ENCODE measurements around the gene LMF2. TPM values are rescaled to one million over a fixed set of nuclear protein-coding genes. Genes with fewer than 3 reads are reported as not detected.

LMF2 gene
- total RNA-seq, 2 experiments from 2014 or later: 107 to 114 TPM

GRCh38 chr22:50548921-50549790 lies 41.7 kb upstream of the LMF2 start:
- Mint-ChIP-seq H3K4me3 (peak overlapping the region; percentile 77), H3K27ac (peak overlapping the region; percentile 73), H3K27me3 (no peaks in the 10 kb centered on the region), H3K9me3 (no peaks in the 10 kb centered on the region), H3K36me3 (ENCODE audit: low read depth) (no peaks in the 10 kb centered on the region), H3K4me1 (ENCODE audit: low read depth) (peaks cover 38% of the 10 kb centered on the region)
- H3K4me3 ChIP-seq (ENCODE audit: low read length): peak overlapping the region; percentile 62
- ChIA-PET POLR2A (interaction anchor here (0.9 to 5.0 kb wide), 17 partner anchors 9 to 359 kb away, joined by 3 to 87 read pairs (median 13); partner anchors contain the start of genes CHKB, LMF2, NCAPH2 and SCO2), CTCF (interaction anchor here (1.0 to 3.6 kb wide), 9 partner anchors 9 to 71 kb away, joined by 3 to 27 read pairs (median 9); partner anchors contain the start of genes SCO2 and SYCE3)
- no peak for DNase-seq
- H3K36me3 ChIP-seq (ENCODE audit: insufficient read depth, low read length): no peaks in the 10 kb centered on the region
- TF ChIP-seq CTCF (IDR thresholded peaks at IDR 0.05): no peak
- intact Hi-C loops (cut with DNase I, micrococcal nuclease): loop anchor here (2.0 to 5.0 kb wide), 2 partner anchors 33 to 34 kb away; partner anchors contain the start of gene CHKB (in 2 of the 2)
- H3K27ac ChIP-seq (ENCODE audit: low read depth in 1 of 2, low read length in 2 of 2): peak overlapping the region in 1 of 2 donors; percentile 67
- no peaks in the 10 kb centered on the region for H3K9me3 ChIP-seq (ENCODE audit: control insufficient read depth in 1 of 2, insufficient read depth in 1 of 2, low read length in 2 of 2)
- ATAC-seq (ENCODE audit: poor library complexity): peak; percentile 8
- H3K27me3 ChIP-seq (ENCODE audit: control insufficient read depth in 1 of 2, insufficient read depth in 2 of 2, low read length in 2 of 2): no peaks in the 10 kb centered on the region
- peaks cover 55% of the 10 kb centered on the region for H3K4me1 ChIP-seq (ENCODE audit: insufficient read depth, low read length)

- Histone ChIP-seq H3K27ac (ENCODE audit: low read depth in 1 of 2, low read length in 2 of 2) (peak overlapping the region; percentile 67 to 74), H3K4me1 (ENCODE audit: insufficient read depth, low read length) (peaks cover 61% of the 10 kb centered on the region), H3K27me3 (ENCODE audit: control insufficient read depth in 1 of 2, insufficient read depth in 2 of 2, low read length in 2 of 2) (no peaks in the 10 kb centered on the region), H3K9me3 (ENCODE audit: control insufficient read depth in 1 of 2, insufficient read depth in 1 of 2, low read length in 2 of 2) (no peaks in the 10 kb centered on the region), H3K36me3 (ENCODE audit: insufficient read depth, low read length) (no peaks in the 10 kb centered on the region), H3K4me3 (ENCODE audit: low read length) (peak overlapping the region; percentile 62)
- DNase-seq (peak in 13 of 14 experiments; percentile 42 to 79 (median 67)), ATAC-seq (ENCODE audit: poor library complexity) (peak; percentile 70)
- Mint-ChIP-seq H3K9me3 (no peaks in the 10 kb centered on the region), H3K36me3 (ENCODE audit: low read depth) (no peaks in the 10 kb centered on the region), H3K27me3 (no peaks in the 10 kb centered on the region), H3K27ac (peak overlapping the region; percentile 73), H3K4me3 (peak overlapping the region; percentile 78), H3K4me1 (ENCODE audit: low read depth) (peaks cover 38% of the 10 kb centered on the region)
- POLR2A ChIA-PET: interaction anchor here (0.6 to 5.0 kb wide), 18 partner anchors 9 to 358 kb away, joined by 3 to 87 read pairs (median 9); partner anchors contain the start of genes CHKB, LMF2, NCAPH2 and SCO2
- CTCF ChIA-PET: interaction anchor here (0.6 to 2.4 kb wide), 9 partner anchors 9 to 72 kb away, joined by 3 to 27 read pairs (median 7); partner anchors contain the start of genes SCO2 and SYCE3
- intact Hi-C loops (cut with DNase I, micrococcal nuclease): loop anchor here (2.0 to 5.0 kb wide), 2 partner anchors 34 to 35 kb away; partner anchors contain the start of gene CHKB (in 2 of the 2)
- TF ChIP-seq CTCF (IDR thresholded peaks at IDR 0.05): no peak
Observed at GRCh38 chr22:50548040-50548920, 40.8 kb upstream of the LMF2 start.
